GM19372 (cell line): ENCODE results near the gene STOML3.
A peak's percentile ranks its signal among the peaks of the same experiment; 100 is the strongest.
"Not testable (repeated sequence)": the region's sequence is repeated elsewhere in the genome, so short reads cannot be mapped to it uniquely, and the experiment has no call there.

ENCODE experiments used
- ATAC-seq: cut with Tn5 transposase; IDR thresholded peaks from one replicate; pipeline ENCODE4 v1.9.1; 2021; ENCODE audit warnings: mild to moderate bottlenecking, low read depth, moderate library complexity; ENCODE audit not compliant: unreplicated experiment

STOML3 gene

GRCh38 chr13:38990693-38991092 is at the start of gene STOML3:
Gene STOML3, minus strand, starts transcription at chr13:38990831. Its CDS starts 110 bp downstream, at chr13:38990721.
- no peak for ATAC-seq

GRCh38 chr13:39040206-39040605 is 49.6 kb upstream of the STOML3 start:
- ATAC-seq: no peak

- ATAC-seq: no peak
Observed at GRCh38 chr13:39039041-39039440, 48.4 kb upstream of the STOML3 start.

- ATAC-seq: peak; percentile 27
Observed at GRCh38 chr13:39038569-39039030, 48.0 kb upstream of the STOML3 start.

- ATAC-seq: peak; percentile 74
Observed at GRCh38 chr13:39037880-39038568, 47.4 kb upstream of the STOML3 start, which contains the start of the genes NHLRC3 and PROSER1. Gene NHLRC3, plus strand, starts transcription at chr13:39038456. Its CDS starts 184 bp downstream, at chr13:39038640. Gene PROSER1, minus strand, starts transcription at chr13:39038089. Its CDS starts 847 bp downstream, at chr13:39037242.

GRCh38 chr13:39037410-39037879 is 46.8 kb upstream of the STOML3 start:
- peak; percentile 20 for ATAC-seq

- ATAC-seq: no peak
Observed at GRCh38 chr13:39036212-39036611, 45.6 kb upstream of the STOML3 start.

GRCh38 chr13:39035799-39036198 is 45.2 kb upstream of the STOML3 start:
- ATAC-seq: no peak

- no peak for ATAC-seq
Observed at GRCh38 chr13:39035204-39035603, 44.6 kb upstream of the STOML3 start.

GRCh38 chr13:39034085-39034484 is 43.5 kb upstream of the STOML3 start:
- no peak for ATAC-seq

GRCh38 chr13:39032150-39032549 is 41.5 kb upstream of the STOML3 start:
- no peak for ATAC-seq

GRCh38 chr13:39025433-39025839 is 34.8 kb upstream of the STOML3 start:
- ATAC-seq: no peak

- no peak for ATAC-seq
Observed at GRCh38 chr13:39023761-39024160, 33.1 kb upstream of the STOML3 start.

GRCh38 chr13:39023316-39023715 is 32.7 kb upstream of the STOML3 start:
- no peak for ATAC-seq

GRCh38 chr13:39020853-39021462 is 30.3 kb upstream of the STOML3 start:
- no peak for ATAC-seq

GRCh38 chr13:39016787-39017186 is 26.2 kb upstream of the STOML3 start:
- peak; percentile 69 for ATAC-seq

GRCh38 chr13:39016087-39016486 is 25.5 kb upstream of the STOML3 start:
- no peak for ATAC-seq

GRCh38 chr13:39013462-39013861 is 22.8 kb upstream of the STOML3 start:
- ATAC-seq: no peak

- ATAC-seq: no peak
Observed at GRCh38 chr13:39012608-39013007, 22.0 kb upstream of the STOML3 start.

- ATAC-seq: not testable (repeated sequence)
Observed at GRCh38 chr13:39006371-39007111, 15.9 kb upstream of the STOML3 start.

GRCh38 chr13:38998739-38999138 is 8.1 kb upstream of the STOML3 start:
- no peak for ATAC-seq
